RKO (cell line): ENCODE results near the gene BYSL.

Experiments
- DNase-seq: peaks from one replicate; pipeline ENCODE4 v3.0.0-alpha.2; 2016; ENCODE audit warnings: low spot score

The BYSL gene, protein sequence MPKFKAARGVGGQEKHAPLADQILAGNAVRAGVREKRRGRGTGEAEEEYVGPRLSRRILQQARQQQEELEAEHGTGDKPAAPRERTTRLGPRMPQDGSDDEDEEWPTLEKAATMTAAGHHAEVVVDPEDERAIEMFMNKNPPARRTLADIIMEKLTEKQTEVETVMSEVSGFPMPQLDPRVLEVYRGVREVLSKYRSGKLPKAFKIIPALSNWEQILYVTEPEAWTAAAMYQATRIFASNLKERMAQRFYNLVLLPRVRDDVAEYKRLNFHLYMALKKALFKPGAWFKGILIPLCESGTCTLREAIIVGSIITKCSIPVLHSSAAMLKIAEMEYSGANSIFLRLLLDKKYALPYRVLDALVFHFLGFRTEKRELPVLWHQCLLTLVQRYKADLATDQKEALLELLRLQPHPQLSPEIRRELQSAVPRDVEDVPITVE

DNA sequence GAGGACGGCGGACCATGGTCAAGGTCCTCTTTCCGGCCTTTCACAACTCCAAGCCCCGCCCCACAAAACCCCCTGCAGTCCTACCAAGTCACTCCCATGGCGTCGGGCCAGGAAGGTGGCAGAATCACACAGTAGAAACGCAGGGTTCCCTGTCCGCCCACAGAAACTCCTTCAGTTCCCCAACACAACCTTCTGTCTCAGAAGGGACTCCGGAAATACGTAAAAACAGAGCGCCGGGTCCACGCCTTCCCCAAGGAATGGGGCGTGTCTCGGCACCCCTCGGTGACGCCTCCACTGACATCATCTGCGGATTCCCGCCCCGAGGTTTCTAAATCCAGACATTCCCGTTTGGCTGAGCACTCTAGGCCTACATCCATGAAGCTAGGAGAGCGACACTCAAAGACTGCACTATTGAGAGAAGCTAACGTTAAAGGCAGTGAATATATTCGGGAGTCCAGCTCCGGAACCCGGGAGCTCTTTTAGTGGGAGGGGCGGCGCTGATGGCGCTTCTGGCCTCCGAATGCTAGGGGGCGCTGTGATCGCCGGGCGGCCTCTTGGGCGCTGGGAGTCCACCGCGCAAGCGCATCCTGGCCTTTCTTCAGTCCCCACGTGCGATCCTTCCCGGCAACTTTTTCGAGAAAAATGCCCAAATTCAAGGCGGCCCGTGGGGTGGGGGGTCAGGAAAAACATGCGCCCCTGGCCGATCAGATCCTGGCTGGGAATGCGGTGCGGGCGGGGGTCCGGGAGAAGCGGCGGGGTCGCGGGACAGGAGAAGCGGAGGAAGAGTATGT, at the start of gene BYSL, which contains the start of gene MED20:
BYSL (plus strand) TSS at position 579 of the 791 bp plus-strand sequence; CDS start at position 643, 64 bp downstream.
MED20 (minus strand) TSS at position 219 of the 791 bp plus-strand sequence; CDS start at position 98, 121 bp downstream.
- peak; percentile 99 for DNase-seq

DNA sequence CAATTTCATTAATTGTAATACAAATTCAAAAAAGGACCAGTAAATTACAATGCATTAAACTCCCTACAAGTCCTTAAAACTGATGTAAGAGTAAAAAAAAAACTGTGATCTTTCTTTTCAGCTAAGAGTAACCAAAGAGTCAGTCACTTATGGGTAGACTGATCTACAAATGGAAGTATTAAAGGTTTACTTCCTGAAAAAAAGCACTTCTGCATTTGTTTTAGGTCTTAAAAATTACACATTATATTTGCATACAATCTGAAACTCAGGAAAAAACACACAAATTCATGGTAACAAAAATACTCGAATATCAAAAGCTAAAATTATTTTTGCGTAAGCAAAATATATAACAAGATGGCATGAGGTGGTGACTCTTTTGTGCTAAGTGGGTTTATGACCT, 49.6 kb upstream of the BYSL start:
- no peak for DNase-seq

DNA sequence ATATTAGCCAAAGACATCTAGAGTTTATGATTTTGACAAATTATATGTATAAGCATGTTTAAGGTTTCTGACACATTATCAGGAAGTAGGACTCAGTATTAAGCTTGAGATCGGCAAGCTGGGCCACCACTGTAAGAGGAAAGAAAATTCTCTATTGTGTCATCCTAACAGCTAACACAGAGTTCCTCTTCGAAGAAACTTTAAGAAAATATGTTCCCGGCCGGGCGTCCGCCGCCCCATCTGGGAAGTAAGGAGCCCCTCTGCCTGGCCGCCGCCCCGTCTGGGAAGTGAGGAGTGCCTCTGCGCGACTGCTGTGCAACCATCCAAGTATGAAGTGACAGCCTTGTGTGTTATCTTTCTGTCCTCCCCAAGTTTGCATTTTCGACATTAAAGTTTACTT, 49.2 kb upstream of the BYSL start:
- no peak for DNase-seq

DNA sequence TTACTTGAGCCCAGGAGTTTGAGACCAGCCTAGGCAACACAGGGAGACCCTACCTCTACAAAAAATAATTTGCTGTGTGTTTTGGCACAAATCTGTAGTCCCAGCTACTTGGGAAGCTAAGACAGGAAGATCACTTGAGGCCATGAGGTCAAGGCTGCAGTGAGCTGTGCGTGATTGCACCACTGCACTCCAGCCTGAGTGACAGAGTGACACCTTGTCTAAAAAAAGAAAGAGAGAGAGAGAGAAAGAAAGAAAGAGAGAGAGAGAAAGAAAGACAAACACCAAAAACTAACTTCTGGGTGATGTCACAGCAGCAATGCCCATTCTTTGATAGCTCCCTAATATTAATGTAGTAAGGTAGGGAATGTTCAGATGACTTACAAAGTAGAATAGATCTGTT, 46.6 kb upstream of the BYSL start:
- no peak for DNase-seq

DNA sequence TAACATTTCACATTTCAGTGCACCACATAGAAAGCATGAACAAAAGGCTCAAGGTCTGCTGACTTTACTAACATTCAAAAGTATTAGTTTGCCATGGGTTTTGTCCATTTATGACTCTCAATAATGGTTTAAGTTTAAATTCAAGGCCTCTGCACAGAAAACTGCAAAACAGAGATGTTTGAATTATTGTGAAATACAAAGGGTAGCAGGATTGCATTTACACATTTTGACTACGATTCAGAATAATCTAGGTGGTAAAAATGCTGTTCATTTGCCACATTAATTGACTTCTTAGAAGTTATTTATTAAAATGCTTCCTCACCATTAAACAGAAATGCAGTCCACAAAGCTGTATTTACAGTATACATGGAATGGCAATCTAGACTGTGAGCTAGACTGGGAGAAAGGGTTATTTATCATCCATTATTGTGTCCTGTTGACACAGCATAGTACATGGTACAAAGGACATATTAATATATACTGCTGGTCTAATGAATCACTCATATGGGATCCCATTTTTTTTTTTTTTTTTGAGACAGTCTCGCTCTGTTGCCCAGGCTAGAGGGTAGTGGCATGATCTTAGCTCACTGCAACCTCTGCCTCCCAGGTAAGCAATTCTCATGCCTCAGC, 44.1 kb upstream of the BYSL start:
- DNase-seq, result no peak

DNA sequence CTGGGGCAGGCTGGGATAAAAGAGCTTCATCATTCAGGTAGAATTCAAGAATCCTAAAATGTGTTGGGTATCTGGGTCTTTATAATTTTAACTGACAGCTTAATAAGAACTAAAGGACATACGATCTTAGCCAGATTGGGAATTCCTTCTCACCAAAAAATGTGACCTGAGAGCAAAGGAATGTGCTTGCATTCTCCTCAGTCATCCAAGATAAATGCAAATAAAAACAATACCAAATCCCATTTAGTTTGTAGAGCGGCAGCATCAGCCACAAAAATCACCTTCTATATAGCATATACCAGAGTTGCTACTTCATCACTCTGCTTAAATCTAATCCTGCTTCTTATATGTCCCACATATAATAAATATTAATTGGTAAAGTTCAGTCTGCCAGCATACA, 43.1 kb upstream of the BYSL start:
- DNase-seq, result no peak

DNA sequence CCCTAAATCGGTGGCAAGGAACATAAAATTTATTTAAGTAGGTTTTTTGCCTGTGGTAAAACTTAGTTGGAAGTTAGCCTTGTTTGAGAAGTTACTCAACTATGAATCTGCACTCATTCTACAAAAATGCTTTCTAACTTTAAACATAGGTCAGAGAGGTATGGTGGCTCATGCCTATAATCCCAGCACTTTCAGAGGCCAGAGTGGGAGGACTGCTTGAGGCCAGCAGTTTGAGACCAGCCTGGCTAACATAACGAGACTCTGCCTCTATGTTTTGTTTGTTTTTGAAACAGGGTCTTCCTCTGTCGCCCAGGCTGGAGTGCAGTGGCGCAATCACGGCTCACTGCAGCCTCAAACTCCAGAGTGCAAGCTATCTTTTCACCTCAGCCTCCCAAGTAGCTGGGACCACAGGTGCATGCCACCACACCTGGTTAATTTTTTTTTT, 42.3 kb upstream of the BYSL start:
- no peak for DNase-seq

DNA sequence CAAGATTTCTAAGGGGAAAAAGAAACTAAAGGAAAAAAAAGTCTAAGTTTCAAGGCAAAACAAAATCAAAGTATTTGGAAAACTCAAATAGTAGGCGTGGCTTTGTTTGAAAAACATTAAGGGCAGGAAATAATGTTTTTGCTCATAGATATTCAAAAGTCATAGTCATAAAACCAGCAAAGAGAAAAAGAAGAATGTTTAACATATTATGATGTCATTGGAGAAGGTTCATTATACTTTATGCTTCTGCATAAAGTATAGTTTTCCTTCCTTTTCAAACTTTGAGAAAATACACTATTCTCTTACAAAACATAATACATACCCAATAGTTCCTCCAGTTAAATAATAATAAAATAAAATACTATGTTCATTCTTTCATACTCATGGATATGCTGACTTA, 39.8 kb upstream of the BYSL start:
- no peak for DNase-seq

DNA sequence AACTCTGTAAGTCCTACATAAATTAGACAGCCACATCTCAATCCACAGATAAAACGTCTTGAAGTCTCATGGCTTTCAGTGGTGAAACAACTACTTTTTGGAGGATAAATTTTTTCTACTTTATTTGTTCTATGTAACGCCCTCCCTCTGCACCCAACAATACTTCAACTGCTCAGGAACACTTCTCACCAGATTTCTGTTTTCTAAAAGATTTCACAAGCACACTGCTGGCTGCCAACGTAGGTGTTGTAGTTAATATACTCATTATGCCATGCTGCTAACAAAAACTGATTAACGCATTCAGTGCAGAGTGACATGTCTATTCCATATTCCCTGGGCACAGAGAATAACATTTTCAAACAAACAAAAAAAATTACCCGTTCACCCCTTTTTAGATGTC, 36.3 kb upstream of the BYSL start:
- no peak for DNase-seq

DNA sequence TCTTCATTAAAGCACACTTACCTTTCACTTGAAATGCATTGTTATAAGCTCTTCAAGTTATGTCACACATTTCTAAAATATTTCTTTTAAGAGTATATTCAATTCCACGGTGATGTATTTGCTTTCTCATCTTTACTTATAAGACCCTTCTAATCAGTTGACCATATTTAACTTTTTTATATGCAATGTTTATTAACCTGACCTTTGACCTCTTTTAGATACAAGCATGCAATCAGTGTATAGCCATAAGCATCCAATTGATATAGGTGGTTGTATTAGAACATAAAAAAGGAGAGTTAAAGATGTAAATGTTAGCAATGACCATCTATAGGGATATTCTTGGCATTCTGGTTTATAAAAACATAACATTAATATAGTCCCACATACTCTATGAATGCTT, 35.4 kb upstream of the BYSL start:
- DNase-seq, result no peak

DNA sequence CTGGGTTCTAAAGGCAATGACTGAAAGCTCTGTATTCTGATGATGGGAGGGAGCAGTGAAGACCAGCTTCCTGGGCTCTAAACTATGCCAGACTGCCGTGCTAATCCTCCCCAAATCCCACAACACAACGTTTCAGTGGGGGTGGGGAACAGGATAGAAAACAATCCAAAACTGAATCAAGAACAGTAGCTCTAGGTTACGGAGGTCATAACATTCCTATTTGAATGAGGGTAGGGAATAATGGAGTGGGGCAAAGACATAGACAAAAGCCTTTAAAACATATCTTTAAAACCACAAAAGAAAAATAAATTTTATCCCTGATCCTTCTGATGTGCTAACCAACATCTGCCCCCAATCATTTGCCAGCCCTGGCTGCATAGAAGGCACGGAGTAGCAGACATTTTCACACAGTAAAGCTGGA, 34.0 kb upstream of the BYSL start:
- DNase-seq, result no peak

DNA sequence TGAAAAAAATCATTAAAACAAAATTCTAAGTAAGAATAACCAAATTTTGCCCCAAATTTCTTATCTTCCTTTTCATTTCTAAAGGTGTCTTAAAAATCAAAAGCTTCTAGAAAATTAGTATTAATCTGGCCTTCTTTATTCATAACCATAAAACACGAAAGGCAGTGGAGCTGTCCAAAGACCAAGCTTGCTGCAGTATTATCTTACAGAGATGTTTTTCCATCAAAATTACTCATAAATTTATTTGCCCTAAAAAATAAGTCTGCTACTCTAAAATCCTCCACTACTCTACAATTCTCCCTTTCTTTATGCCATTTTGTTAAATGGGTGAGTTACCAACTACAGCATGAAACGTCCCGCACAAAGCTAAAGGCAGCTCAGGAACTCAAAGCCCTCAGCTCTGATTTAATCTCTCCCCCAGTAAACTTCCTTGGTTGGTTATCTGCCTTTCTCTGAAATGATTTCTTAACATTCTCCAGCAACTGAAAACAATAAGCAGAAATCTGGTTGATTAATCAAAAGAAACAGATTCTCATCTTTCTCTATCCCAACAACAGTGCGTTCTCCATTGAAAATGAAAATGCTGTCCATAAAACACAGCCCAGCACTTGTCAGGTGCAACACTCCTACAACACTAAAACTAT, 28.3 kb upstream of the BYSL start:
- DNase-seq, result no peak

DNA sequence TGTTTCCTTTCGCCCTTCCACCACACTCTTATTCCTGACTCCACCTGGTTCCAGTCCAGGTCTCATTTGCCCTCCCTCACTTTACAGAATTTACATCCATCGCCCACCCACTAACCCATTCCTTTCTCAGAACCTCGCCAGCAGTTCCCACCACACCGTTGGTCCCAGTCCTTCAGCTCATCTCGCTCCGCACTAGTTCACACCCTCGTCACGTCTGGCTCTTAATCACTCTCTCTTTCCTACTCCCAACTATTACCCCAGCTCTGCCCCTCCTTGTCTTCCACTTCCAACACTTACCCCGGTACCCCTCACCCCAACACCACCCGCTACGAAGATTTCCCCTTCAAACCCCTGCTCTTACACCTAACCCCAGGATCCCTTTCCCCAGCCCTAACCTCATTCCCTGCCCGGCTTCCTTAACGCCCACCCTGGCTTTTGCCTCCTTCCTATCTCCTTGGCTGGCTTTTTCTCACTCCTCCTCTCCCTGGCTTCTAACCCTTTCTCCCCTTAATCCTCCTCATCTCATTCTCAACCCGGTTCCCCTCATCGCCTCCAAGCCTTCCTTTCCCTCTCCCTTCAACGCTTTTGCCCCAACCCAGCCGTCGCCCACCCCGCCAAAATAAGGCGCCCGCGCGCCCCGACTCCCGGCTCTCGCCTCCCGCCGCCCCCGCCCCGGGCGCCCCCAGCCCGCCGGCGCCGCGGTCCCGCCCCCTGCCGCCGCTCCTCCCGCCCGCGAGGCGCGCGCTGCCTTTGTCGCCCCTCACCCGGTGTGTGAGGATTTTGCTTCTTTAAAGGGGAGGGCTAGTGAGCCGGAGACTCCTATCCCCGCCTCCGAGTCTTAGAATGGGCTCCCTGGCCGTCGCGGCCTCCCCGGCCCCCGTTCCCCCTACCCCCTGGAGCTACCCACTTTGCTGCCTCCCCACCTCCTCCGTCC, 26.7 kb upstream of the BYSL start:
- DNase-seq, result peak; percentile 16

DNA sequence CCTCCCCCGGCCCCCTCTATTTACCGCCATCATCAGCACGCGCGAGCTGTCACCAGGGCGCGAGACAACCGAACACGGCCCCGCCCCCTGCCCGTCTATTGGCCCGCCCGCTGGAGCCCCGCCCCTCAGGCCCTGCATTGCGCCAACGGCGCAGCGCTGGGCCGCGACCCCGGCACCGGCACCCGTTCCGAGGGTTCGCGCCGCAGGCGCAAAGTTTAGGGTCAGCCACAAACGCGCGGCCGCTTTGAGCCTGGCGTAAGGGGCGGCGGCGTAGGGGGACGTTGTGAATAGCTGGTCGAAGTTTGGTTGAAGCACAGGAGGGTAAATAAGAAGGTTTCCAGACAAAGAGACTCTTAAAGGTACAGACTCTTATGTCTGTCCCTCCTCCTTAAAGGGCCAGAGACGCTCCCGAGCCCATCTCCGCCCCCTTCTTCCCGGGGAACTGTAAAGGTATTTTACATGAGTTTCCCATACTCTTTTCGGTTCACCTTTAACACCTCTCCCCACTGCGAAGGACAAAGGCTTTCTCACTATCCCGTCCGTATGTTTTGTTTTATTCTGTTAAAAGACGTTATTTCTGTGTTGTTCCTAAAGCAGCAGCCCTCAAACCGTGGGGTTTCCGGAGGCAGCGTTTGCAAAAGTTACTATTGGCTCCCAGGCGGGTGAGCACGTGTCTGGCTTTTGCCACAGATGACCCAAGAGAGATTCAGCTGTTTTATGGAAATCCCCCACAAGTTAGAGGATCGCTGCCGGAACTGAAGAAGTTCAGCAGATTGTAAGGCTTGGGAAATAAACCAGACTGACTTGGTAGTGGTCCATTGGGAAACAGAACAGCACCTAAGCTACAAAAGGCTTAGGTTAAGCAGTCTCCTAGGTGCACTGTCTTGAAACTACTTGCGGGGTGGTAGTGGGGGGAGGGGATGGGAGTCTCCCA, 25.7 kb upstream of the BYSL start, which contains the start of gene USP49:
USP49 (minus strand) TSS at position 76 of the 934 bp plus-strand sequence. CDS start 88,392 bp downstream, outside the sequence.
- peak; percentile 87 for DNase-seq

DNA sequence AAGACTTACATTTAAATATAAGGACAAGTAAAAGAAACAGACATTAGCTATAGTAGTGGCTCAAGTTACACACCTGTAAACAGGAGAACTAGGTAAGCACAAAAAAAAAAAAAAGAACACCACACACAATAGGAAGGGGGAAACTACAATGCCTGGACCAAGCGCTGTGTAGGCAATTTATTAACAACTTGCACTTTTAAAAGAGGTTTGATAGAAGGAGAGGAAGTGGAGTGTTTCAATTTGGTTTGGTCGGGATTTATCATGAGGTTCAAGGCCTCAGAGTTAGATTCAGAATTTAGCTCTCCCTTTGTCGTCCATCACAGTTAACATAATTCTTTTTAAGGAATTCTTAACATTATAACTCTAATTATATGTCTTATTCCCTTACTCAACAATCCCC, 25.0 kb upstream of the BYSL start:
- DNase-seq, result no peak

DNA sequence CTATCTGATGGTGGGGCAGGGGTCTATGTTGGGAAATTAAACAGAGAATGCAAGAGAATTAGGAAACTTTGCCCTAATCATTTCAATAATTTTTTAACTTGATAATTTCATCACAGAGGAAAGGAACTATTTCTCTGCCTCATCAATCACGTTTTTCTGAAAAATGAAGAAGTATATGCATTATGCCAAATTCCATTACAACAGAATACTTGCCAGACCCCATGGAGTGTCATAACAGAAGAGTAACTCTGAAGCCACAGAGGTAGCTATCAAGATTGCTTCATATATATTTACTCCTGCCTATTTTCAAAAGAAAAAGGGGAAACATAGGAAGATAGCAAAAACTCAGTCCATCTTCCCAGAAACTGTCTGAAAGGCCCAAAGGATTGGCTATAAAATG, 20.4 kb upstream of the BYSL start:
- DNase-seq, result no peak

DNA sequence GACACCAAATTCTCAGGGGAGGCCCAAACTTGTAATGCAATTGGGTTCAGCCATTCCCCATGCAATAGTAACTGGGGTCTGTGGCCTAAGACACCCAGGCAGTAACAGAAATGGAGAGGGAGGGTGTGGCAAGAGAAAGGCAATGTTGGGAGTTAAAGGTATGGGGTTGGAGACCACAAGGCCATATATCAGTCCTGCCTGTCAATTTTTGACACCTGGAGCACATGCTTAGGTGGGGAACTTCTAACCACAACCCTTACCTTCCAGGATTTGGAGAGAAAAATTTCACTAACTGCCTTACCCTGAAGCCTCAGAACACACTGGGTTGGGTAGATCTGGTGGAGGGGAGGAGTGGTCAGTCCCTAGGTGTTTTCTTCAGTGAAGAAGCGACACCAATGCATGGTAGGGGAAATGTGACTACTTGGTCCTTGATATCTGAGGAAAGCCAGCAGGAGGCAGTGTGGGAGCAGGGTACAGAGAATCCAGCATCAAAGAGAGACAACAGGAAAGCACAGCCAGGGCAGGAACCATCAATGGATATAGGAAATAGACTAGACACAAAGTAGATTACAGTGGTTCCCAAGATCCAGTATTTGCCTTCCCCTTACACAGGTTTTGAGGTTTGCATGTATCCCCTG, 19.3 kb upstream of the BYSL start:
- no peak for DNase-seq

DNA sequence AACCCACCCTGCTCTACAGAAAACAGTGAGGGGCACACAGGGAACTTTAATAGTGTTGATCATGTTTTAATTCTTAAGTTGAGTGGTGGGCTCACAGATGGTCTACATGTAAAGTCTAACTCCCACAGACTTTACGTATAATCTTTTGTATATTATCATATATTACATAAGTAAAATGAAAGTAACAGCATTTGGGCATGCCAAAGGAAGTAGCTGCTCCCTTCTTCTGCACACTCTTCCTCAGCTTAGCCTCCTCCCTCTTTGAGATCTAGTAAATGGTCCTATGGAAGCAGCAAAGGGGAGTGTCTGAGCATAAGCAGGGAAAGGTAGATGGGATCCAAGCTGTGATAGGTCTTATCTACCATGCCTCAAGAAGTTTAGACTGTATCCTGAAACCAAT, 11.6 kb upstream of the BYSL start:
- no peak for DNase-seq

DNA sequence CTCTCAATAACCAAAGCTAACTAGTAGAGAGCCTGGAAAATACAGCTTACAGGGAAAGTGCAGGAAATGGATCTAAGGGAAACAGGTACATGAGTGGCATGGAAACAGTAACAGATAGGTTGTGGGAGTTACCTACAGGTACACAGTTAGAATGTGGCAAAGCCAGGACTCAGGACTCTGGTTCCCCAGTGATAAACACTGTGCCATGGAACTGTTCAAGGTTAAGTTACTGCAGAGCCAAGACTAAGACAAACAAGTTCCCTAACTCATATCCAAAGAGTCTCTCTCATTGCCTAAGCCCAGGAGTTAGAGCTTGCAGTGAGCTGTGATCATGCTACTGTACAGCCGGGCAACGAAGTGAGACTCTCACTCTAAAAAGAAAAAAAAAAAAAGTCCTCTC, 7.0 kb upstream of the BYSL start:
- no peak for DNase-seq
